ENCODE measurements around the gene HDDC3.

- TF ChIP-seq RAD21 (IDR thresholded peaks at IDR 0.05; ENCODE audit: low read depth) (no peak), USF1 (IDR thresholded peaks at IDR 0.05) (no peak), TCF12 (IDR thresholded peaks at IDR 0.05; ENCODE audit: low read depth) (no peak; the same call in 1 of the 2 replicates), NFIC (IDR thresholded peaks at IDR 0.05) (no peak; the same call in 1 of the 2 replicates), CREB1 (IDR thresholded peaks at IDR 0.05; ENCODE audit: low read depth) (no peak), ZBTB7A (IDR thresholded peaks at IDR 0.05; ENCODE audit: low read depth) (peak; percentile 89), MAX (IDR thresholded peaks at IDR 0.05) (no peak; the same call in none of the 2 replicates), CEBPB (IDR thresholded peaks at IDR 0.05) (no peak), YY1 (IDR thresholded peaks at IDR 0.05; ENCODE audit: low read depth) (no peak), TAF1 (IDR thresholded peaks at IDR 0.05; ENCODE audit: low read depth) (peak; percentile 83; the same call in 1 of the 2 replicates)
These were observed 2.8 kb upstream of the HDDC3 start, which contains the start of gene UNC45A for GRCh38 chr15:90934949-90935751.

All from Ishikawa (cell line).